GM23248 (cell line): Measurements from ENCODE around the gene POLG2. TPM values are rescaled to one million over a fixed set of nuclear protein-coding genes. Genes with fewer than 3 reads are reported as not detected.
A peak's percentile ranks its signal among the peaks of the same experiment; 100 is the strongest.

Experiments
- DNase-seq: peaks from one replicate; pipeline ENCODE4 v3.0.0-alpha.2; 2015
- H2AFZ ChIP-seq: fragments of 200-600 bp; sonication (generic); 2 replicates; pipeline ENCODE4 v1.6.1; 2016; ENCODE audit warnings: antibody characterized with exemption
- H3F3A ChIP-seq: fragments of 200-600 bp; sonication (generic); 2 replicates; pipeline ENCODE4 v1.6.1; 2016; ENCODE audit warnings: mild to moderate bottlenecking, antibody characterized with exemption, mixed run types; ENCODE audit not compliant: insufficient read depth
- H3K27ac ChIP-seq: fragments of 200-600 bp; sonication (generic); 2 replicates; pipeline ENCODE4 v1.5.1; 2016; ENCODE audit warnings: mild to moderate bottlenecking
- H3K27me3 ChIP-seq: fragments of 200-600 bp; sonication (generic); replicated peaks from 2 replicates; pipeline ENCODE4 v1.6.1; 2016; ENCODE audit warnings: mild to moderate bottlenecking; ENCODE audit not compliant: insufficient read depth
- H3K36me3 ChIP-seq: fragments of 200-600 bp; sonication (generic); 2 replicates; pipeline ENCODE4 v1.6.1; 2016; ENCODE audit warnings: low read depth, mild to moderate bottlenecking
- H3K4me1 ChIP-seq: fragments of 200-600 bp; sonication (generic); 2 replicates; pipeline ENCODE4 v1.6.1; 2016; ENCODE audit warnings: mild to moderate bottlenecking; ENCODE audit not compliant: insufficient read depth
- H3K4me2 ChIP-seq: fragments of 200-600 bp; sonication (generic); one replicate; pipeline ENCODE4 v1.6.1; 2016; ENCODE audit warnings: mild to moderate bottlenecking; ENCODE audit not compliant: unreplicated experiment
- H3K4me3 ChIP-seq: fragments of 200-600 bp; sonication (generic); 2 replicates; pipeline ENCODE4 v1.5.1; 2016; ENCODE audit warnings: mild to moderate bottlenecking
- H3K79me2 ChIP-seq: fragments of 200-600 bp; sonication (generic); 2 replicates; pipeline ENCODE4 v1.6.1; 2016; ENCODE audit warnings: mild to moderate bottlenecking; ENCODE audit not compliant: insufficient read depth
- H3K9ac ChIP-seq: fragments of 200-600 bp; sonication (generic); 2 replicates; pipeline ENCODE4 v1.6.1; 2016; ENCODE audit warnings: mild to moderate bottlenecking
- H3K9me2 ChIP-seq: fragments of 200-600 bp; sonication (generic); 2 replicates; pipeline ENCODE4 v1.6.1; 2016; ENCODE audit warnings: mixed run types, mild to moderate bottlenecking, moderate library complexity; ENCODE audit not compliant: insufficient read depth
- H3K9me3 ChIP-seq: fragments of 200-600 bp; sonication (generic); one replicate; pipeline ENCODE4 v1.6.1; 2017; ENCODE audit warnings: low read depth
- H4K20me1 ChIP-seq: fragments of 200-600 bp; sonication (generic); 2 replicates; pipeline ENCODE4 v1.6.0; 2016; ENCODE audit not compliant: insufficient read depth
- EZH2 ChIP-seq: fragments of 200-600 bp; sonication (generic); IDR thresholded peaks from 2 replicates; pipeline ENCODE4 v1.6.1; 2018; ENCODE audit warnings: antibody characterized with exemption, mild to moderate bottlenecking; ENCODE audit not compliant: insufficient read depth, poor library complexity, severe bottlenecking
- EZH2phosphoT487 ChIP-seq: fragments of 200-600 bp; sonication (generic); IDR thresholded peaks from 2 replicates; pipeline ENCODE4 v1.6.1; 2018; ENCODE audit warnings: antibody characterized with exemption, moderate library complexity, mild to moderate bottlenecking, low read depth; ENCODE audit not compliant: insufficient read depth
- WGBS, 2 experiments: methylation state at CpG; one replicate each; pipeline ENCODE4 v1.1.6; 2015 to 2017; ENCODE audit warnings: low lambda C conversion rate in 2 of 2, low coverage in 1 of 2; ENCODE audit errors: missing lambda C conversion rate in 2 of 2; 5-methylcytosine and 5-hydroxymethylcytosine counted together
- in situ Hi-C: fragments of 300-500 bp; cut with MboI; formaldehyde crosslinking; loops from 2 replicates; pipeline ENCODE4 v1.15.0; 2020
- polyA plus RNA-seq: library from polyadenylated mRNA; unstranded; fragments of >200 nt; fragmentation: Nextera tagmentation; extraction: Ambion mirVana; gene quantifications from 2 replicates; pipeline ENCODE4 v1.2.1, GENCODE V29; 2016
- total RNA-seq: library from RNA; depleted of rRNA; stranded (reverse); fragments of >200 nt; shearing (Covaris generic); gene quantifications from 2 replicates; pipeline ENCODE4 v1.2.3, GENCODE V29; 2014

POLG2 gene
- total and polyA plus RNA-seq, 2 experiments from 2014 or later, result 3.4 to 8.6 TPM

- Histone ChIP-seq H3K4me2 (peak overlapping the region; percentile 5), H4K20me1 (peaks cover 9% of the 10 kb centered on the region), H3K4me1 (peaks cover 4% of the 10 kb centered on the region; the same call in 1 of the 2 replicates), H3K27me3 (no peaks in the 10 kb centered on the region), H3K9me2 (no peaks in the 10 kb centered on the region), H3K9me3 (no peaks in the 10 kb centered on the region), H3K27ac (no peak overlapping the region), H3K36me3 (peaks cover 37% of the 10 kb centered on the region), H3K79me2 (peaks cover 91% of the 10 kb centered on the region), H2AFZ (no peak overlapping the region), H3F3A (peaks cover 21% of the 10 kb centered on the region), H3K4me3 (no peak overlapping the region), H3K9ac (no peak overlapping the region)
- 91 to 96% methylated on average over 6 of the region's 6 CpGs for WGBS, 2 experiments
- DNase-seq, result no peak
- no peak for TF ChIP-seq EZH2phosphoT487
- no peak for TF ChIP-seq EZH2
- in situ Hi-C loops, result no loop called here
Observed at GRCh38 chr17:64509179-64509578, 12.3 kb upstream of the POLG2 start.

- Histone ChIP-seq H3K4me3 (peak overlapping the region; percentile 98), H3K9ac (peak overlapping the region; percentile 100)
Observed at GRCh38 chr17:64508683-64509082, 11.8 kb upstream of the POLG2 start.

GRCh38 chr17:64507413-64507782, 10.5 kb upstream of the POLG2 start:
- no peak for TF ChIP-seq EZH2phosphoT487
- TF ChIP-seq EZH2, result no peak
- peaks cover 38% of the 10 kb centered on the region for H3F3A ChIP-seq
- WGBS, 2 experiments, result 0 to 1% methylated on average over 13 of the region's 13 CpGs
- peak; percentile 91 for DNase-seq
- H3K9me3 ChIP-seq, result no peaks in the 10 kb centered on the region
- H3K4me1 ChIP-seq, result peaks cover 21% of the 10 kb centered on the region
- H3K36me3 ChIP-seq, result peaks cover 45% of the 10 kb centered on the region
- H3K27me3 ChIP-seq, result no peaks in the 10 kb centered on the region
- in situ Hi-C loops, result no loop called here
- H4K20me1 ChIP-seq, result peaks cover 27% of the 10 kb centered on the region
- H3K79me2 ChIP-seq, result peaks cover 92% of the 10 kb centered on the region
- peak overlapping the region; percentile 98 for H3K4me2 ChIP-seq
- H2AFZ ChIP-seq, result peak overlapping the region; percentile 76
- peak overlapping the region; percentile 98 for H3K4me3 ChIP-seq
- no peaks in the 10 kb centered on the region for H3K9me2 ChIP-seq
- H3K9ac ChIP-seq, result peak overlapping the region; percentile 100
- peak overlapping the region; percentile 100 for H3K27ac ChIP-seq

More at GRCh38 chr17:64508683-64509082, 11.8 kb upstream of the POLG2 start:
- peak overlapping the region; percentile 98 for H3K4me2 ChIP-seq
- peaks cover 8% of the 10 kb centered on the region for H3K4me1 ChIP-seq
- H3K36me3 ChIP-seq, result peaks cover 40% of the 10 kb centered on the region
- peaks cover 25% of the 10 kb centered on the region for H3F3A ChIP-seq
- DNase-seq, result no peak
- no peaks in the 10 kb centered on the region for H3K9me2 ChIP-seq
- peaks cover 91% of the 10 kb centered on the region for H3K79me2 ChIP-seq
- H4K20me1 ChIP-seq, result peaks cover 14% of the 10 kb centered on the region
- in situ Hi-C loops, result no loop called here
- H3K27ac ChIP-seq, result no peak overlapping the region
- no peaks in the 10 kb centered on the region for H3K9me3 ChIP-seq
- no peaks in the 10 kb centered on the region for H3K27me3 ChIP-seq
- 95 to 99% methylated on average over 2 of the region's 2 CpGs for WGBS, 2 experiments
- TF ChIP-seq EZH2phosphoT487 (no peak), EZH2 (no peak)
- H2AFZ ChIP-seq, result no peak overlapping the region

GRCh38 chr17:64506576-64507412, 9.9 kb upstream of the POLG2 start, which contains the start of gene CEP95:
TSS of gene CEP95 (plus strand) at chr17:64506977. CDS start at chr17:64507098, 121 bp downstream.
- H3K4me2 ChIP-seq, result peak within 1 kb of the TSS; percentile 98
- peaks cover 44% of the 10 kb centered on the region for H3F3A ChIP-seq
- H3K9me3 ChIP-seq, result no peaks in the 10 kb centered on the region
- no peaks in the 10 kb centered on the region for H3K9me2 ChIP-seq
- peak within 1 kb of the TSS; percentile 100 for H3K9ac ChIP-seq
- no peaks in the 10 kb centered on the region for H3K27me3 ChIP-seq
- TF ChIP-seq EZH2phosphoT487, result no peak
- TF ChIP-seq EZH2, result no peak
- H3K4me1 ChIP-seq, result peaks cover 27% of the 10 kb centered on the region
- DNase-seq, result peak; percentile 99
- peak within 1 kb of the TSS; percentile 76 for H2AFZ ChIP-seq
- H3K27ac ChIP-seq, result peak within 1 kb of the TSS; percentile 100
- 1% methylated on average over 76 to 77 of the region's 77 CpGs for WGBS, 2 experiments
- in situ Hi-C loops, result no loop called here
- H3K79me2 ChIP-seq, result peaks cover 92% of the 10 kb centered on the region
- peaks cover 45% of the 10 kb centered on the region for H3K36me3 ChIP-seq
- peak within 1 kb of the TSS; percentile 98 for H3K4me3 ChIP-seq
- H4K20me1 ChIP-seq, result peaks cover 30% of the 10 kb centered on the region
